ENCODE results near the gene LRMDA.

LRMDA gene

DNA sequence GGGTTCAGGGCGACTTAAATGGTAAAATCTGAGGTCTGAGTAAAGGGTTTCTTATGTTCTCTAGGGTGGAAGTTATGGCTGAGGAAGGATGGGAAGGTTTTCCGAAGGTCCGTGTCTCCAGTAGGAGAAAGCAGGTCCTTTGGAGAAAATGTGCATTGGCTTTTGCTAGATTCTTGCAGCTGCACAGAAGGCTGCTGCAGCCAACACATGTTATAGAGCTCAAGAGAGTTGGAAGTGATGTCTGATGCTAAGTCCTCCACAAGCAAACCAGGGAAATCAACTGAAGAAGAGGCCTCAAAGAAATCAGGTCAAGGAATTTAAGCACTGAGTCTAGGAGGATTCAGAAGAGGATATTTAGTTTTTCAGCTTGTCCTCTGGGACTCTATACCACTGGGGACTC lies 404.6 kb downstream of the LRMDA start:
- DNase-seq (ENCODE audit: low read depth): no peak

DNA sequence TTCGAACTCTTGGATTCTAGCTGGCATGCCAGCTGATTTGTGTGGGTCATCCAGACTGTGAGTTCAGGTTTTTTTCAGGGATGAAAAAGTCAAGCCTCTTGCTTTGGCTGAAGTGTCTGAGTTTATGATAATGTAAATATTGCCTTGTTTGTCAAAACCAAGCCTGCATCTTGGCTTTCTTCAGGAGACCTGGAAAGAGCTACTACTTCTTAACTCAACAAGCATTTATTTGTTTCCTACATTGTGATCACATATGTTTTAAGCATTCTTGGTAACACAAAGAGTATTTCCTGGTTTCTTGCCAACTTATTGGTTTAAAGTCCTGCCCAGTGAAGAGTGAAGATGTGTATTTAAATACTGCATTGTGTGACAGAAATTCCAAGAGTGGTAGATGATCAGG lies 407.1 kb downstream of the LRMDA start:
- DNase-seq (ENCODE audit: low read depth): no peak

DNA sequence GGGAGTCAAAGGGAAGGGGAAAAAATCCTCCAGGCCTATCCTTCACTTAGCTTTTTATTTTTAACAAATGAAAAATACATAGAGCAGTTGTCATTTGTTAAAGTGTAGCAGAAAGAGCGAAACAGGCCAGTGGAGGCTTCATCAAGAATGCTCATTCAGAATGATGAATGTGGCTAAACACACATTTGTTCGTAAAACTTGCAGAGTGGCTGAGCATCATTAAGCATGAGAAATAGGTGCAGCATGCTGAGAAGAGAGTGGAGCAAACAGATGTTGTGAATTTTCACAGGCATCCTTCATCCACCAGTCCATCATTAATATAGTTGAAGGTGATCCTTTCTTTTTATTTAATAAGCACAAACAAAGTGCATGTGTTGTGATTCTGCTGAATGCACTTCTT lies 407.6 kb downstream of the LRMDA start:
- no peak for DNase-seq (ENCODE audit: low read depth)

DNA sequence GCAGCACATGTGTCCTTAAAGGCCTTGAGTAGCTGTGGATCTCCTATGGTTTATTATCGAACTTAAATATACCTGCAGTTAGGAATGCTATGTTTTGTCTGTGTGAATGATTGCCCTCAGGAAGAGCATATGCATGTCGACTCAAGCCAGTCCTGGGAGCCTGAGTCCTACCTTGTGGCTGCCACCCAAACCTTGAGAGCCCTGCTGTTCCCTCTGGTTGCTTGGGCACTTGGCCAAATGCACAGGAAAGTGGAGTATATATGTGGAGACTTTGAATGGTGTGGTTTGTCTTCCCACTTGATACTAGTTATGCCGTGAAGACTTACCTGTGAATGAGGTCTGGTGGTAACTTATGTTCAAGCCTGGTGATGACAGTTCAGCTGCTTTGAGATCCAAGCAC lies 409.8 kb downstream of the LRMDA start:
- DNase-seq (ENCODE audit: low read depth): no peak

DNA sequence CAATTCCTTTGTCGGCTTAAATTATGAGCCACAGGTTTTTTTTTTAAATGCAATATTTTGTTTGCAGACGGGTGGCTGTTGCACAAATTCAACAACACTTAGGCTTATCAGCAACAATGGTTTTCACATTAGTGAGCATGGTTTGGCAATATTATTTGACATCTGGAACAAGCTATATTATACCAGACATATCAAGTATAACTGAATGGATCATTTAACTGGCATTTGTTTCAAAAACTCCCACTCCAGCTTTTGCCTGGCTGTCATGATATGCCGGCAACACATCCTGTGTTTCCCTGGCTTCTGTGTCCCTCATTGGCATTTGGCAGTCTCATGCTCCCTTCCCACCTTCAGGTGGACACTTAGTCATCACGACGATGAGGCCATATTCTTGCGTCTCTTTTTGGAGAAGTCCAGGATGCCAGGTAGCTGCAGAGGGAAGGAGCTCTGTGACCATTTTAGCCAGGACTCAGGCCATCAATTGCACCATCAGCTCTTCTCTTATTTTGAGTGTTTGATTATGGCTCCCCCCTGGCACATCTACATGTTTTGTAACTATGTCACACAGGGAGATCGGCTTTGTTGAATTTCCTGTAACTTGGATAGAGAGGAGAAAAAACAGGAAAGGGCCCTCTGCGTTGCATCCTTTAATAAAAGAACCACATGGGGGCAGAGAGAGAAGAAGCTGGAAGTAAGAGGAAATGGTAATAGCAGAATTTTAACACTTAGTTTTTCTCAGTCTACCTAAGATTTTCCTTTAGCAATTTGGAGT lies 413.9 kb downstream of the LRMDA start:
- DNase-seq (ENCODE audit: low read depth): no peak

DNA sequence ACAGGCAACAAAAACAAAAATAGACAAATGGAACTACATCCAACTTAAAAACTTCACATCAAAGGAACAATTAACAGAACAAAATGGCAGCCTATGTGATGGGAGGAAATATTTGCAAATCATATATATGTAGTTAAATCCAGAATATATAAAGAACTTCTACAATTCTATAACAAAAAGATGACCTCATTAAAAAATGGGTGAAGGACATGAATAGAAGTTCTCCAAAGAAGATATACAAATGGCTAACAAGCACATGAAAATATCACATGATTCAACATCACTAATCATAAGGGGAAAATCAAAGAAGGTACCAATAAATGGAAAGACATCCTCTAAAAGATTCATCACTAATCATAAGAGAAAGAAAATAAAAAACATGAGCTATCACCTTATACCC lies 416.1 kb downstream of the LRMDA start:
- DNase-seq (ENCODE audit: low read depth): no peak

DNA sequence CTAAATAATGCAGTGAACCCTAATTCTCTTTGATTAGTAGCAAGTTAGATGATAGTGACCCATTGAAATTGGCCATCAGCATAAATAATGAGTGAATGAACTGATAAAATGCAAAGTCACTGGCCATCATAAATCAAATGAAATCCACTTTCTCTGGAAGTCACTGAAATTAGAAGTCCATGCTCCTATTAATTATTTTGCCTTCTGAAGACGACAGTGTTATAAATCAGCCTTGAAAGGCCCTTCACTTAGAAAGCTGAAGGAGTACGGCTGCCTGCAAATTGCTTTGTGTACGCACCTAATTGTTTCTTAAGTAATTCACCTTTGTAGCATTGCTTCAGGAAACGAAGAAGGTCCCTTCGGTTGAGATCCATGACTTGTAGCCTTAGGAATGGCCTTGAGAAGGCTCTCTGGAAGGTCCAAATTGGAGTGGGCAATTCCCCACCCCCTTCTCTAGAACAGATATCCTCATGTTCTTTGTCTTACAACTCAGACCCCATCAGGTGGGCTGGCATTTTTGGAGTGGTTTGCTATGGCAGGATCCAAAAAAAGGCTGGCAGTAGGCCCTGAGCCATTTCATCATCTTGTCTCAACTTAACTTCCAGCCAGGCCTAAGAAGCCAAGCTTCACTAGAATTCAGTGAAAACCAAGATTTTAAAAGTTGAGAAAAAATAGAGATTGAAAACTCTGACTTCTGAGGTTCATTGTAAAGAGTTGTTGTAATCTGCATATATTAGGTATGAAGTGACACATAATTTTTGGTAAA lies 420.3 kb downstream of the LRMDA start:
- no peak for DNase-seq (ENCODE audit: low read depth)

DNA sequence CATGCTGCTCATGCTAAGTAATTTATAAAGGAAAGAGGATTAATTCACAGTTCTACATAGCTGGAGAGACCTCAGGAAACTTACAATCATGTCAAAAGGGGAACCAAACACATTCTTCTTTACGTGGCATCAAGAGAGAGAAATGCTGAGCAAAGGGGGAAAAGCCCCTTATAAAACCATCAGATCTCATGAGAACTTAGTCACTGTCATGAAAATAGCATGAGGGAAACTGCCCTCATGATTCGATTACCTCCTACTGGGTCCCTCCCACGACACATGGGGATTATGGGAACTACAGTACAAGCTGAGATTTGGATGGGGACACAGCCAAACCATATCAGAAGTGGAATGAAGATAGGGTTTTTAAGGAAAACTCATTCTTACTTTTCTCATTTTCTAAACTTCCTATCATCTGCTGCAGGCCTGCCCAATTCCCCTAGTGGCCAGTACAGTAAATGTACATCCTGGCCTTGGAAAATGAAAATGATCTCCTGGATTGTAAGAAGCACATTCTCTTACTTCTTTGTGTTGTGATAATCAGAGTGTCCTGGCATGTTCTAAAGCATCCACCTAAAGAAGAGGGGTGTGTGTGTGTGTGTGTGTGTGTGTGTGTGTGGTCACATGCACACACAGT lies 421.5 kb downstream of the LRMDA start:
- no peak for DNase-seq (ENCODE audit: low read depth)

DNA sequence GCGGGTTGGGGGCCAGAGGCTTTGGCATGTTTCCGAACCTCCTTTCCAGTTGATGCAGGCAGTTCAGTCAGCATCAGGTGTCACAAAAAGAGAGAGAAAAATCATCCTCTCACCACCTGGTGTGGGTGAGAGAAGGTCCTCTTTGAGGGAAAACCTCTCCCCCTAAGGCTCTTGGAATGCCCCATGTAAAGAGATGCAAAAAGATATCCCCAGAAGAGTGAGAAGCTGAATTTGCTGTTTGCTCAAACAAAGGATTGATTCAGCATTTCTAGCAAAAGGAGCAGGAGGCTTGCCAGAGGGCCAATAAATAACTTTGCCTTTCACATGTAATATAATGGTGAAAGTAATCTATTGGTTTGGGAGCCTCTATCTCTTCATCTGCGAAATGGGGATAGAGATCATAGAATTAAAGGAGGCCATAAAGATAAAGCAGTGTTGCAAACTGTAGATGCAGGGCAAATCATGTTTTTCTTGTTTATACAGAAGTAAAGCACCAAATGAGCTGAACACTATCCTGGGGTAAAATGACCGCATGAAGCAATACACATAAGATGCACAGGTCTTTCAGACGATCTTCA lies 425.9 kb downstream of the LRMDA start:
- DNase-seq (ENCODE audit: low read depth): no peak

DNA sequence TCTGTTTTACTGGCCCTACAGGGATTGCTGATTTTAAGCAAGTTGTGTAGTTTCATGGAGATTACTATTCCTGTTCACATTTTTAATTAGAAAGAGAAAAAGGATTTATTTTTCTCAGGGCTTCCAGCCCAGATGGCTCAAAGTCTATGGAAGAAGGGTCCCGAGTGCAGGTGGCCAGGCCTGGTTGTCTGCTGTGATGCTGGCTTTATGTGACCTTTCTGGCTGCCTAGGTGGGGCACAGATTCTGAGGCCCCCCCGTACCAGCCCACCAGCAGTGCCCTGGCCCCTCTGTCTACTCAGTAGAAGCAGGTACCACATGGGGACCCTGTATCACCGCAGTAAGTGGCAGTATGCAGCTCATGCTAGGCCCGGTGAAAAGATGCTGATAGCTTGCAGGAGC lies 426.5 kb downstream of the LRMDA start:
- no peak for DNase-seq (ENCODE audit: low read depth)

DNA sequence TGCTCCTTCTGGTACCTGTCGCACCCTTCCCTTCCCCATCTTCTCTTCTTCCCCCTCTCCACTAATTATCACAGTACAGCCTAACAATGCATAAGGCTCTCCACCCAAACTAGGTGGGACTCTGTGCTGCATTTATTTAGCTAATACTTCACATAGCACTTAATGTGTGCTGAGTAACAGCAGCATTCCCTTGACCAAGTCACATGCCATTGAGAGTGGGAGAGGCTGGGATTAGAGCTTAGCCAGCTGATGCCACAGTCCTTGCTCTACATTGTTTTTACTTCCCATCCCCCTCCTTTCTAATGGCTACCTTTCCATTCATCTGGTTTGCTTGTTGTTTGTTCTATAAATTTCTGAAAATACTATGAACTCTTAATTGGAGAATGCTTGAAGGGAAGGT lies 426.9 kb downstream of the LRMDA start:
- DNase-seq (ENCODE audit: low read depth): no peak

DNA sequence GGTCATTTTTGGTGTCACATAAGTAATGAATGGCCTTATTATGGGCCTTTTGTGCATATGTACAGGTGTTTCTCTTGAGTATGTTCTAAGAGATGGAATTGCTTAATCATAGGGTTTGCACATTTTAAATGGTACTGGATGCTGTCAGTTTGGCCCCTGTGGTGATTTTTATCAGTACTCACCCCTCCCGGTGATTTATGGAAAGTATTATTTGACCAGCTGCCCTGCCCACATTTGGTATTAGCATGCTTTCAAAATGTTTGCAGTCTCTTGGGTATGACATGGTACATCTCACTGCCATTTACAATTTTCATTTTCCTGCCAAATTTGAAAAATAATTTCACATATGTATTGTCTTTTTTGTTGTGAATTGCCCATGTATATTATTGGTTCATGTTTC lies 427.7 kb downstream of the LRMDA start:
- DNase-seq (ENCODE audit: low read depth): no peak

DNA sequence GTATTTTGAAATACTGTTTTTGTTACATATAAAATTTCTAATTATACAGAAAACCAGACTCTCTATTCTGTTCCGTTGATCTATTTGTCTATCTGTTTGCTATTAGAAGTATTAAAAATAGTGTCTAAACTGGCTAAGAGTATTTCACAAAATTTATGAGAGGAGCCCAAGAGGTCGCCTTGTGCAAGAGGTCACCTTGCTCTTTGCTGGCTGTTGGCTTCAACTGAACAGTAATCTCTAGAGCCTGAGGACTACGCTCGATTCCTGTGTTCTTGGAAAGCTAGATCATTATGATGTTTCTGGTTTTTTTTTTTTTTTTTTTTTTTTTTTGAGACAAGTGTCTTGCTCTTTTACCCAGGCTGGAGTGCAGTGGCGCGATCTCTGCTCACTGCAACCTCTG lies 428.6 kb downstream of the LRMDA start:
- DNase-seq (ENCODE audit: low read depth): no peak

DNA sequence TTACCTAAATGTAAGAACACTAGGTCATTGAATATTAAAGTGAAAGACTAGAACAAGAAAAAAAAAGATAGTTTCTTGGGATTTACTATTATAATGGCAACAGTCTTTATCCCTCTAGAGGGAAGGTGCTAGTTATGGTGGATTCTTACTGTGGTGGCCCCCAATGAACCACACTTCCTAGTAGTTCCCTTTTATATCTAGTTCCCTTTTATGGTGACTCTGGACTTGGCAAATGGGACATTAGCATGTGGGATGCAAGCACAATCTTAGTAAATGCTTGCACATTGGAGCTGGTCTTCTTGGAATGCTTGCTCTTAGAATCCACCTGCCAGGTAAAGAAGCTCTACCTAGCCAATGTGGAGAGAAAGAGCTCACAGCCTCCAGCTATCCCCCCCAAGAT lies 430.2 kb downstream of the LRMDA start:
- no peak for DNase-seq (ENCODE audit: low read depth)

DNA sequence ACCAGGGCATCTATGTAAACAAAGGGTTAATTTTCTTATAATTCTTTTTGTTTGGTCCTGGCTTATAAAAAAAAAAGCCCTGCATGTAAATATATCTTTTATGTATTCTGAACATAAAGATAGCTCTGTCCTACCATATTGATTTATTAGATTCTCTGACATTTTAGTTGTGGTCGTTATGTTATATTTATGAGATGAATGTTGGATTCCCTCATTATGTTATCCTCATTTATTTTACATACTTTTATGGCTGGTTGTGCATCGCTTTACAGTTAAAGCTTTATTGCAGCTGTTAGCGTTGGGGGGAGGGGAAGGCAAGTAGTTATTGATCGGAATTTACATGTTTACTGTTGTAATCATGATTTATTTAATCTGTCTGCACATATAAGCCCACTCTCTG lies 431.5 kb downstream of the LRMDA start:
- no peak for DNase-seq (ENCODE audit: low read depth)

DNA sequence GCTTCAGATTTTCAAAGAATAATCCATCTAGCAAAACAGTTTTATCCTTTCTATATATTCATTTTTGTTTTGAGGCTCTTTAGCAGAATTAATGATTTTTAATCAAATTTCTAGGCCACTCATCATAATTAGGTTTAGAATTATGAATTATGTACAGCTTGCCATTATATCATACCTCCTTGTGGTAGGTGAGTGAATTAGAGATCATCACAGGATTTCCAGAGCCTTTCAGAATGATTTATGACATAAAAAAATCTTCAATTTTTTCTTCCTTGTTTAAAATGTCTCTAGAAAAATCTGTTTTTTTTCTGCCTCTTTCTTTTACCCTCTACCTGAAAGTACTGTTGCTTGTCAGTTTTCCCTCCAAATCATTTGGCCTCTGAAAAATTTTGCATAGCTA lies 433.3 kb downstream of the LRMDA start:
- DNase-seq (ENCODE audit: low read depth): no peak

DNA sequence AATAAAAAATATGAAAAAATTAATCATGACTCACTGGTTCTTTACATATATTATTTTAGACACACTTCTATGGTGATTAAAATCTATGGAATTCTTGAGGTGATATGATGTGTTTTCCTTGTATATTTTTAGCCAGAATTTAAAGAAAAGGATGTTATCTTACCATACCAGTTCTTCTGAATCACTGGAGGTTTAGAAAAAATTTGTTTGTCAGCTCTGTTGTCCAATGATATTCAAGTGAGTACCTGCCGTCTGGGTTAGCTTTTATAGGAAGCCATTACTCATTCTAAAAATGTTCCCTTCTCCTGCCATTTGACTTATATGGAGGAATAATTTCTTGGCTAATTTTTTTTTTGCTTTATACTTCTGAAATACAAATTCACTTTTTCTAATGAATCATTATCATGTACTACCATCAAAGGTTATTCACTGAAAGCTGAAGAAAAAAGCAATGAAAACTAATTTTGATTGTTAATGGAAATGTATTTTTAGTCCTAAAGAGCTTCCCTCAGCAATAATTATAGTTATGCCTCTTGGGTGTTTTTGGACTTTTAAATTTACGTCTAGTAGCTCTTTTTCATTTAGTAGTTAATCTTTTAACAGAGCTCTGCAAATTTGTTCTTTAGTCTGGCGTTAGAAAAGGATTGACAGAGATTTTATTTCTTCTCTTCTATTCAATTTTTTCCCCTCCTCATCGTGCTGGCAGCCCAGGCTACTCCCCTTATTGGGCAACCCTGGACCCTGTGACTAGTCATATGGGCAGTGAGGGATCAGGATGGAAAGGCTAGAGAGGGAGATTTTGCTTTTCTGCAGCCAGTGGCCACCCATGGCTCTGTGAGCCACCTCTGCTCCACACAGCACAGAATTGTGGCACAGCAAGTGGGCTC lies 434.2 kb downstream of the LRMDA start:
- DNase-seq (ENCODE audit: low read depth): no peak

DNA sequence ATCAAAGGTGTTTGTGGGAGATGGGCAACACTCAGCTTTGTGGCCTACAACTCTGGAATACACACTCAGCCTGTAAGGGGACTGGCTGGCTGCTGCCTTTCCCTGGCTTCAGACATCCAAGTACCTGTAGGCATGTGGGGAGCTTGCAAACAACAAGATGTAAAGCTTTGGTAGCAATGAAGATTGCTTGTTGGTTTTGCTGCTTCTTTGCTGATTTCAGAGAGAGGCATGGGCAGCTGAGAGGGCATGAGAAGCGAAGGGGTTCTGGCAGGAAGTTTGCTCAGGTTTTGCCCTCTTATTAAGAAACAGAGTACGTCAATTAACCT lies 434.8 kb downstream of the LRMDA start:
- DNase-seq (ENCODE audit: low read depth): no peak

DNA sequence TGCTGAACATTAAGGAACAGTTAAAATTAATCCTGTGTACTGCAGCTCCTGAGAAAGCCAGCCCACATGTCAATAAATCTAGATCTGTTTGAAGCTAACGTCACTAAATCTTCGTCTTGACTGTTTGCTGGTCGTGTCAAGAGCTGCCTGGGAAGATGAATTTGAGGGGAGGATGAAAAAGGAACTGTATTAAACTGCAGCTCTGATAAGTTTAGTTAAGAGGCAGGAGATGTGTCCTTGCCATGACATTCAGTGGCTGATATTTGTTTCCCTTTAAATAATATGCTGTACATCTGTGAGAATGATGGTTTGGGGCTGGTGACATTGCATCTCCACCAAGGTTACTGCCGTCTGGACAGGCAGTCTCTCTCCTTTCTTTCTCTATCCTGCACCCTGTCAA lies 435.3 kb downstream of the LRMDA start:
- no peak for DNase-seq (ENCODE audit: low read depth)

DNA sequence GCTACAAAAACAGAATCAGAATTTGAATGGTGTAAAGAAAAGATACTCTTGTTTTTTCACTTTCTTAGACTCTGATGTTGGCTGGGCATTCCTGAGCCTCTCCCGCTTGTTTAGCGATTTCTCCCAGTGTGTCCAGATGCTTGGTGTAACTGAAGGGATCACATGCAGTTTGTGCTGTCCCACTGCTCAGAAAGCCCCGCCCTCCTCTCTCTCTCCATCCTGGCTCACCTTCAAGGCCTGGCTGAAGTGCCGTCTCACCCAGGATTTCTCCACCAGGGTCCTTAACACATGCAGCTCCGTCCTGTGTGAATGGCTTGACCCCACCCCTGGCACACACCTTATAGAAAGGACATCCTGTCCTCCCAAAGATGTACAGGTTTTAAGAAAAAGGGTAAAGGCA lies 437.1 kb downstream of the LRMDA start:
- no peak for DNase-seq (ENCODE audit: low read depth)

DNA sequence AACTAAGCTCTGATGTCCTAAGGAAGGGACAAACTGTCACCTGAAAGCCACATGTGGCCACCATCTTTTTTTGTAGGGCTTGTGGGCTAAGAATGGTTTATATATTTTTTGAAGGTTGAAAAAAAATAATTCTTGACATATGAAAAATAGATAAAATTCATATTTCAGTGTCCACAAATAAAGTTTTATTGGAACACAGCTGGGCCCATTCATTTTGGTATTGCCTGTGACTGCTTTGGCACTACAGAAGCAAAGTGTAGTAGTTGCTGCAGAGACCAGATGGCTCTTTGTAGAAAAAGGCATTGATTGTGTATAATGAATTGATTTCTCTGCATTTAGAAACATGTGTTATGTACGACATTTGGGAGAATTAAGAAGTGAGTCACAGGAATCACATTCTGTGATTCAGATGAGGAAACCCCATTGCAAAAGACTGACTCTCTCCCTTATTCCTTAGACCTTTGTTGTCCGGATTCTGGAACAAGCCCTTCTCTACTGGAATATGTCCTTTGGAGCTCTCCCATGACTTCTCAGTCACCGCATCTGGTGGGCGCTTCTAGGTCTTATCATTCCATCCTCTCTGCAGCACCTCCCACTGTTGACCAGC lies 438.7 kb downstream of the LRMDA start:
- DNase-seq (ENCODE audit: low read depth): peak; percentile 19

DNA sequence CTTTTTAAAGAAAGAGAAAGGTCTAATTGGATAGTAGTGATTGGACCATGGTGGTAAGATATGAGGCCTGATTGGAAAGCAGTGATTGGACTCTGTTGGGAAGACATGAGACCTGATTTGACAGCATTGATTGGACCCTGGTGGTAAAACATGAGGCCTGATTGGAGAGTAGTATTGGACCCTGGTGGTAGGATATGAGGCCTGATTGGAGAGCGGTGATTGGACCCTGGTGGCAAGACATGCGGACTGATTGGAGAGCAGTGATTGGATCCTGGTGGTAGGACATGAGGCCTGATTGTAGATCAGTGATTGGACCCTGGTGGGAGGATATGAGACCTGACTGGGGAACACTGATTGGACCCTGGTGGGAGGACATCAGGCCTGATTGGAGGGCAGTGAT lies 444.3 kb downstream of the LRMDA start:
- DNase-seq (ENCODE audit: low read depth): no peak
